GM10266 (cell line): ENCODE measurements around the gene CCR6.
A peak's percentile ranks its signal among the peaks of the same experiment; 100 is the strongest.
"Not testable (repeated sequence)": the region's sequence is repeated elsewhere in the genome, so short reads cannot be mapped to it uniquely, and the experiment has no call there.

Experiments used
- DNase-seq: peaks from one replicate; pipeline ENCODE4 v3.0.0; 2012; ENCODE audit errors: extremely low spot score
- TF ChIP-seq, protein P1 (sequence below): IDR thresholded peaks from 2 replicates; pipeline ENCODE4 v1.5.1; 2012; ENCODE audit warnings: mild to moderate bottlenecking, low read depth; ENCODE audit not compliant: control insufficient read depth, insufficient read depth; ENCODE audit errors: missing control alignments

CCR6 gene

DNA sequence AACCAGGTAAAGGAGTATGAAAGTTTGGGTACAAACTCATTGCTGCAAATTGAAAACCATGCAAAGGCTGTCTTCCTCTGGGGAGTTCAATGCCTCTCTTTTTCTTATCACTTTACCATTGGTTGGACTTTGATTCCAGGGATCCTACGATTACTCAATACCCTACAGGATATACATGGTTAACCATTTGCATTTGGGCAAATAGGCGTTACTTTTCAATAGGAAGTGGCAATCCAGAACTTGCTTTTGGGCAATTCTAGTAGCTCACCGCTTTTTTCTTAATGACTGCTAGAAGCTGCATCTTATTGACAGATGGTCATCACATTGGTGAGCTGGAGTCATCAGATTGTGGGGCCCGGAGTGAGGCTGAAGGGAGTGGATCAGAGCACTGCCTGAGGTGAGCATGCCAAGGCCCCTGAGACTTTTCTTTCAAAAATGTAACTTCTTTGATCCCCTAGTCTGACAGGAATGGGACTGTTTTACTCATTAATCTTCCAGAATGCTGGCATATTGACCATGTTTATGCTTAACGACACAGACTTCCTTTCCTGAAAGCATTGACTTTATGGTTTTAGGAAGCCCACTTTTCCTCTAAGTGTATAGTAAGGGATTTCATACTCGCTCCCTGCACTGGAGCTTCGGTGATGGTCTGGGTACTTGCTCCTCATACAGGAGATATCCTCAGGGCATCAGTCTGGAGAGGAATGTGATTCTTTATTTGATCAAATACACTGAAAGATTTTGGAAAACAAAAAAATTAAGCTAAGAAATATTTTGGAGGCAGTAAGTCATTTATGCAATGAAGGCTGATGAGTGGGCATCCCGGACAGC is at the start of gene CCR6:
CCR6 (plus strand) TSS at position 270 of the 831 bp plus-strand sequence. CDS start 13,039 bp downstream, outside the sequence.
- DNase-seq = no peak
- TF ChIP-seq, protein P1, sequence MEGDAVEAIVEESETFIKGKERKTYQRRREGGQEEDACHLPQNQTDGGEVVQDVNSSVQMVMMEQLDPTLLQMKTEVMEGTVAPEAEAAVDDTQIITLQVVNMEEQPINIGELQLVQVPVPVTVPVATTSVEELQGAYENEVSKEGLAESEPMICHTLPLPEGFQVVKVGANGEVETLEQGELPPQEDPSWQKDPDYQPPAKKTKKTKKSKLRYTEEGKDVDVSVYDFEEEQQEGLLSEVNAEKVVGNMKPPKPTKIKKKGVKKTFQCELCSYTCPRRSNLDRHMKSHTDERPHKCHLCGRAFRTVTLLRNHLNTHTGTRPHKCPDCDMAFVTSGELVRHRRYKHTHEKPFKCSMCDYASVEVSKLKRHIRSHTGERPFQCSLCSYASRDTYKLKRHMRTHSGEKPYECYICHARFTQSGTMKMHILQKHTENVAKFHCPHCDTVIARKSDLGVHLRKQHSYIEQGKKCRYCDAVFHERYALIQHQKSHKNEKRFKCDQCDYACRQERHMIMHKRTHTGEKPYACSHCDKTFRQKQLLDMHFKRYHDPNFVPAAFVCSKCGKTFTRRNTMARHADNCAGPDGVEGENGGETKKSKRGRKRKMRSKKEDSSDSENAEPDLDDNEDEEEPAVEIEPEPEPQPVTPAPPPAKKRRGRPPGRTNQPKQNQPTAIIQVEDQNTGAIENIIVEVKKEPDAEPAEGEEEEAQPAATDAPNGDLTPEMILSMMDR = no peak

DNA sequence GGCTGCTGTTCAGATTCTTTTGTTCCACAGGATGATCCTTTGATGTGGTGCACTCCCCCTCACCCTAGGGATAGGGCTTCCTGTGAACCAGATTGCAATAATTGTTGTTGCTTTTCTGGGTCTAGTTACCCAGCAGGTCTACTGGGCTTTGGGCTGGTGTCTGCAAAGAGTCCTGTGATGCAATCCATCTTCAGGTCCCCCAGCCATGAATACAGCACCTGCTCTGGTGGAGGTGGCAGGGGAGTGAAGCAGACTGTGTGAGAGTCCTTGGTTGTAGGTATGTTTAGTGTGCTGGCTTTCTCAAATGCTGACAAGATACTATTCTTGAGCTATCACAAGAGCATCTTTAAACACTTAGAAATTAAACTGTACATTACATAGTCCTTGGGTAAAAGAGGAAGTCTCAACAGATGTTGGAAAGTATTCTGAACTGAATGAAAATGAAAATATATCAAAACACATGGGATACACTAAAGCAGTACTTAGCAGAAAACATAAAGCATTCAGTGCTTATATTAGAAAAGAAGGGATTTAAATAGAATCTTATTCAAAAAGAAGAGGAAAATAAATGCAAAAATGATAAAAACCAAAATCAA is 49.1 kb upstream of the CCR6 start:
- DNase-seq = no peak
- TF ChIP-seq, protein P1 = no peak

DNA sequence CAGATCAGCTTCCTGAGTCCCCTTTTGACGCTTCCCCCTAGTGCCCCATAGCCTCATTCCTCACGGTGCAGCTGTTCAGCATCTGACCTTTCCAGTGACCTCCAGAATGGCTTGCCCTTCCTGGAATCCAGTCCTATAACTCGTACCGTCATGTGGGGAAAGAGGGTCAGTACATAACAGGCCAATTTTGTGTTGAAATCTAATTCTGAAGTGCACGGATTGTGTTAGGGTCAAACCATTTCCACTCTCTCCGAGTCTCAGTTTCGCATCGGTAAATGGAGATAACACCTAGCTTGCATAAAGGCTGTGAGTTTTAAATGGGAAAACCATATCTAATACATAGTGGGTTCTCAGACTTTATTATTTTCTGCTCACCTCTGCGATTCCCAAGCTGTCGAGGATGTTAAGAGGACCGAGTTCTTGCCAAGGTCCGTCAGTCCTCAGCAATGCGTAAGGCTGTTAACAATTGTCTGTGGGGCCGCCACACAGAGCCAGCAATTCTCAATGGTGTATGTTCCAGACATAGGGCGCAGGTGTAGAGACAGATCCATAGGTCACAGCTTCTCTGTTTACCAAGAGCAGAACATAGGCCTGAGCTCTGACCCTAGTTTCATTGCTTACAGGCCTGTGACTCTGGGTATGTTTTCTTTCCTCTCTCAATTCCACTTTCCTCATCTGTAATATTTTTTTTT is 45.5 kb upstream of the CCR6 start:
- TF ChIP-seq, protein P1 = no peak
- no peak for DNase-seq

DNA sequence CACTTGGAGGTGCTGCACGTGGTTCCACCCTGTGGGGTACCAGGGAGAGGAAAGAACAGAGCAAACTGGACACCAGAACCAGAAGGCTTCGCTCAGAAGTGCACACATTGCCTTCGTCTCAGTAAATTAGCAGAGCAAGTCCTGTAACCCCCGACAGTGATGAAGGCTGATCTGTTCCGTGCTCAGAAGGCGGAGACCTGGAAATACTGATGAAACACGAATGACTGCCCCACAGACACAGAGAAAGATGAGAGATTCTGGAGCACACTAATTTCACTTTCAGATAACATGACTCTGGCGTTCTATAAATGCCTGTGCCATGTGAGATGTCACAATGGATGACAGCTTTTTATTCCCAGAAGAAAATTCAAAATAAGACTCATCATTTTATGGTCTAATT is 44.2 kb upstream of the CCR6 start:
- TF ChIP-seq, protein P1 = no peak

DNA sequence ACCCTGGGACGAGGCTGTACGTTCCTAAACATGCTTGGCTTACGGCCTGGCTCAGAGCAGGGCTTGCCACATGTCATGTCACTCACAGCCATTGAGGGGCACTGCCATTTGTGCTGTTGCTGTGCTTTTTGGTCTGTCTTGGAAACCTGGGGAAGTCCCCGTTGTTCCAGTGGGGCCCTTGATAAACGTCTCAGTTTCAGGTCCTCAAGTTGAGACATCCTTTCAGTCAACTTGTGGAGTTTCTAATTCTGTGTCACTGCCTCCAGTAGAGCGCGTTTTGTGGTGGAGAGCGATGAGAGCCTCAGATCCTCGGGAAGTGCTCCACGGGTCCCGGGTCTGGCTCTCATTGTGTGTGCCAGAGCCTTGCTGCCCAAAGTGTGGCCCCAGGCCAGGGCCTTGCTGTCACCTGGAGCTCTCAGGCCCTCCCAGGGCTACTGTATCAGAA is 43.0 kb upstream of the CCR6 start:
- TF ChIP-seq, protein P1 = peak; percentile 75
- peak; percentile 76 for DNase-seq

More for the DNA sequence above, 44.2 kb upstream of the CCR6 start:
- DNase-seq = no peak

DNA sequence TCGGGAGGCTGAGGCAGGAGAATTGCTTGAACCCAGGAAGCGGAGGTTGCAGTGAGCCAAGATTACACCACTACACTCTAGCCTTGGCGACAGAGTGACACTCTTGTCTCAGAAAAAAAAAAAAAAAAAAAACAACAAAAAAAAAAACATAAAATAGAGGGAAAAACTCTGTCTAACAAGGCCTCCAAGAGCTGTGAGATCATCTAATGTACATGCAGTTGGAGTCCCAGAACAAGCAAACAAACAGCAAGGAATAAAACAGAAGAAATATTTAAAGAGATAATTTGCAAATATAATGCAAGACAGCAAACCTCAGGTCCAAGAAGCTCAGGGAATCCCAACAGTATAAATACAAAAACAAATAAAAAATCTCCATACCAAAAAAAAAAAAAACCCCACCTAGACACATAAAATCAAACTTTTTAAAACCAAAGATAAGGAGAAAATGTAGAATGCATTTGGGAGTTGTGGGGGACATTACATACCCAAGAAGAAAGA is 35.0 kb upstream of the CCR6 start:
- no peak for DNase-seq
- TF ChIP-seq, protein P1 = no peak

DNA sequence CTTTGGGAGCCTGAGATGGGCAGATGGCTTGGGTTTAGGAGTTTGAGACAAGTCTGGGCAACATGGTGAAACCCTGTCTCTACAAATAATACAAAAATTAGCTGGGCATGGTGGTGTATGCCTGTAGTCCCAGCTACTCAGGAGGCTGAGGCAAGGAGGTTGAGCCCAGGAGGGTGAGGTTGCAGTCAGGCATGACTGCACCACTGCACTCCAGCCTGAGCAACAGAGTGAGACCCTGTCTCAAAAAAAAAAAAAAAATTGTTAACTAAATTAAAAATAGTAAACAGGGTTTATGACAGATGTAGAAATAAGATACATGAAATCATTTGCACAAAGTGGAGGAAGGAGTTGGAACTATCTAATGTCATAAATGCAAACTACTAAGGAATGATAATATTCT is 34.2 kb upstream of the CCR6 start:
- not testable (repeated sequence) for DNase-seq
